ENCODE measurements around the gene HCN3. TPM values are rescaled to one million over a fixed set of nuclear protein-coding genes. Genes with fewer than 3 reads are reported as not detected.
A peak's percentile ranks its signal among the peaks of the same experiment; 100 is the strongest.

Gene HCN3
- polyA plus RNA-seq, 1 experiment = 1.5 TPM

DNA sequence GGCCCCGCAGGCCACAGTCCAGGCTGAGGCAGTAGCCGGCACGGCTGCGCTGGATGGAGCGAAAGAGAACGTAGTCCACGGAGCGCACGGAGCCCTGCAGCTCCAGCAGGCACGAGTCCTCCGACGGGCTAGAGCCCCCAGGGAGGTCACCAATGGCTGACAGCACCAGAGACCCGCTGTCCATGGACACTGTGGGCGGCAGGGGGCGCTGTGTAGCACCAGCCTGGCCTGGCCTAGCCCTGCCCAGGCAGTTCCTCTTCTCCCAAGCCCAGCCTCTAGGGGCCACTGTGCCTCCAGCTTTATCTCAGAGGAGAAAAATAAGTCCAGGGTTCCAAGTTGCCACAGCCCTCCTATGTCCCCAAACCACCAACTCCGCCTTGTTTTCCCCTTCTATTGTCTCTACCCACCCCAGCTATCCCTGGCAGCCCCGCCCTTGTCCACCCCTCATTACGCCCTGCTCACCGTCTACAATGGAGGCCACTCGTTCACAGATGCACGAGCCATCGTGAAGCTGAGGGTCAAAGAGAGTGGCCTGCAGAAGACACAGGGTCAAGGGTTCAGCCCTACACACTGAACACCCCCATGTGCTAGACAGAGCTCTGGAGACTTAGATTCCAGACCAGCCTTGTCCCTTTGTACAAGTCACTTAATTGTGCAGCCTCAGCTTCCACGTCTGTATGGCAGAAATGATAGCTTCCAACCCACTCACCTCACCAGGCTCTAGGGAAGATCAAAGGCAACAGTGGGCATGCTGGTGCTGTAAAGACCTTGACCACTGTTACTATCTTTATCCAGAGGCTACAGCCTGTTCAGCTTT is 26.4 kb upstream of the HCN3 start:
- DNase-seq (ENCODE audit: low read depth, low spot score) = peak; percentile 81
- no peaks in the 10 kb centered on the region; the same call in 1 of the 2 replicates for H3K9me3 ChIP-seq (ENCODE audit: control insufficient read depth, insufficient read depth, low read length)
- TF ChIP-seq, protein P1, sequence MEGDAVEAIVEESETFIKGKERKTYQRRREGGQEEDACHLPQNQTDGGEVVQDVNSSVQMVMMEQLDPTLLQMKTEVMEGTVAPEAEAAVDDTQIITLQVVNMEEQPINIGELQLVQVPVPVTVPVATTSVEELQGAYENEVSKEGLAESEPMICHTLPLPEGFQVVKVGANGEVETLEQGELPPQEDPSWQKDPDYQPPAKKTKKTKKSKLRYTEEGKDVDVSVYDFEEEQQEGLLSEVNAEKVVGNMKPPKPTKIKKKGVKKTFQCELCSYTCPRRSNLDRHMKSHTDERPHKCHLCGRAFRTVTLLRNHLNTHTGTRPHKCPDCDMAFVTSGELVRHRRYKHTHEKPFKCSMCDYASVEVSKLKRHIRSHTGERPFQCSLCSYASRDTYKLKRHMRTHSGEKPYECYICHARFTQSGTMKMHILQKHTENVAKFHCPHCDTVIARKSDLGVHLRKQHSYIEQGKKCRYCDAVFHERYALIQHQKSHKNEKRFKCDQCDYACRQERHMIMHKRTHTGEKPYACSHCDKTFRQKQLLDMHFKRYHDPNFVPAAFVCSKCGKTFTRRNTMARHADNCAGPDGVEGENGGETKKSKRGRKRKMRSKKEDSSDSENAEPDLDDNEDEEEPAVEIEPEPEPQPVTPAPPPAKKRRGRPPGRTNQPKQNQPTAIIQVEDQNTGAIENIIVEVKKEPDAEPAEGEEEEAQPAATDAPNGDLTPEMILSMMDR (IDR thresholded peaks at IDR 0.05; ENCODE audit: low read depth, low read length) = peak; percentile 99
- CTCF ChIA-PET = interaction anchor here (0.5 to 5.7 kb wide), 59 partner anchors 9 to 1076 kb away, joined by 3 to 62 read pairs (median 6); partner anchors contain the start of genes CLK2, FDPS, HCN3 and KRTCAP2
- H3K27me3 ChIP-seq (ENCODE audit: control insufficient read depth, insufficient read depth, low read length) = no peaks in the 10 kb centered on the region
- 0 out of 2 replicates have a peak overlapping the region, but pooled peaks have one; percentile 10 for H3K4me3 ChIP-seq (ENCODE audit: low read depth, low read length)
- POLR2A ChIA-PET = interaction anchor here (1.0 to 3.0 kb wide), 5 partner anchors 11 to 57 kb away, joined by 3 to 18 read pairs (median 5); partner anchors contain the start of genes CLK2, FDPS and SCAMP3
- no peak overlapping the region for H3K27ac ChIP-seq (ENCODE audit: low read depth, low read length)

DNA sequence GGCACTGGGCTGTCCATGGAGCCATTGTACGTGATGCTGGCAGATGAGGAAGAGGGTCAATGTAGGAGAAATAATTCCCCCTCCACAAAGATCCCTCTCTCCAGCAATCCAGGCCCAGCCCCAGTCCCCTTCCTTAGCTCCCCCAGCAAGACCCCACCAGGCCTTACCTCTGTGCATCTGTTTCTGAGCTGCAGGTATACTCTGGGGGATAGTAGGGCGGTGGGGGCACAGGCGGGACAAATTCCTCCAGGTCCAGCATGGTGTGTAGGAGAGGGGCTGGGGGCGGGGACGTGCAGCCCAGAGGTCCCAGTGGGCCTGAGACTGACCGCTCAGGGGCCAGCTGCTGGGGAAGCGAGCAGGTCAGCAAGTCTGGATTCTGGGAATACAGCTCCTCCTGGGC is 25.7 kb upstream of the HCN3 start:
- H3K4me3 ChIP-seq (ENCODE audit: low read depth, low read length) = no peak overlapping the region
- no peaks in the 10 kb centered on the region for H3K27me3 ChIP-seq (ENCODE audit: control insufficient read depth, insufficient read depth, low read length)
- H3K27ac ChIP-seq (ENCODE audit: low read depth, low read length) = no peak overlapping the region
- ChIA-PET POLR2A (interaction anchor here (1.2 to 3.0 kb wide), 3 partner anchors 10 to 56 kb away, joined by 5 to 18 read pairs (median 5); partner anchors contain the start of genes CLK2, FDPS and SCAMP3), CTCF (interaction anchor here (0.5 to 5.7 kb wide), 42 partner anchors 9 to 1076 kb away, joined by 3 to 62 read pairs (median 8); partner anchors contain the start of genes CLK2, FDPS, HCN3 and KRTCAP2)
- DNase-seq (ENCODE audit: low read depth, low spot score) = no peak
- TF ChIP-seq, protein P1 (IDR thresholded peaks at IDR 0.05; ENCODE audit: low read depth, low read length) = no peak
- no peaks in the 10 kb centered on the region; the same call in 1 of the 2 replicates for H3K9me3 ChIP-seq (ENCODE audit: control insufficient read depth, insufficient read depth, low read length)

DNA sequence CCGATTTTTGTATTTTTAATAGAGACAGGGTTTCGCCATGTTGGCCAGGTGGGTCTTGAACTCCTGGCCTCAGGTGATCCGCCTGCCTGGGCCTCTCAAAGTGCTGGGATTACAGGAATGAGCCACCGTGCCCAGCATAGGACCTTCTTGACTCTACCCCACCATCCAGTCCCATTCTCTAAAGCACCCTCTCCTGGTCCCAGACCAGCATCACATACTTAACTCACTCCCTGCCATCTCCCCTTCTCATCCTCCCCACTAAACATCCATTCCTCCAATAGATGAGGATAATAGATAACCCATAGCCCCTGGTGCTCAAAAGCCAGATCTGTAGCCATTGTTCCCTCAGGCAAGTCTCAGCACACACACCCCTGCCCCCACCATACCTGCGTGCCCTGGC is 24.1 kb upstream of the HCN3 start:
- ChIA-PET CTCF (interaction anchor here (1.2 kb wide), 2 partner anchors 24 to 80 kb away, joined by 3 read pairs; partner anchors contain the start of gene KRTCAP2), POLR2A (interaction anchor here (0.5 kb wide), 1 partner anchor 54 kb away, joined by 4 read pairs; no protein-coding TSS in a partner anchor)
- H3K27ac ChIP-seq (ENCODE audit: low read depth, low read length) = no peak overlapping the region
- peak overlapping the region; percentile 77 for H3K4me3 ChIP-seq (ENCODE audit: low read depth, low read length)
- no peak for DNase-seq (ENCODE audit: low read depth, low spot score)
- TF ChIP-seq, protein P1 (IDR thresholded peaks at IDR 0.05; ENCODE audit: low read depth, low read length) = no peak
- H3K9me3 ChIP-seq (ENCODE audit: control insufficient read depth, insufficient read depth, low read length) = no peaks in the 10 kb centered on the region; the same call in 1 of the 2 replicates
- no peaks in the 10 kb centered on the region for H3K27me3 ChIP-seq (ENCODE audit: control insufficient read depth, insufficient read depth, low read length)

DNA sequence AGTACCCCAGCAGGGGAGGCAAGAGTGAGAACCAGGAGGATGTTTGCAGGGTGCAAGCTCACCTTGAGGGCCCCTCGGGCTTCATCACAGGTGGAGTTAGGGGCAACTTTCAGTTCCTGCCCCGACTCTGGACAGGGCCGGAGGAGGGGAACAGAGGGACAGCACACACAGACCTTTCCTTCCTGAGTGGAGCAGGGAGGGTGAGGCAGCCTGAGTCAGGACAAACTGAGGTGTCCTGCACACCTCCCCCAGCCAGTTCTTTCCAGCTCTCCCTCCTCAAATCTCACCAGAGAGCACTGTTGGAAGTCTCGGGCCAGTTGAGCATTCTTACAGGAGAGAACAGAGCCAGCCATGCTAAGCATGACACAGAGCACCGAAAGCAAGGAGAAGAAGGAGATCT is 23.5 kb upstream of the HCN3 start:
- ChIA-PET CTCF (interaction anchor here (0.6 to 1.2 kb wide), 3 partner anchors 23 to 338 kb away, joined by 3 read pairs; partner anchors contain the start of gene KRTCAP2), POLR2A (interaction anchor here (0.5 kb wide), 1 partner anchor 55 kb away, joined by 4 read pairs; no protein-coding TSS in a partner anchor)
- Histone ChIP-seq H3K9me3 (ENCODE audit: control insufficient read depth, insufficient read depth, low read length) (no peaks in the 10 kb centered on the region; the same call in 1 of the 2 replicates), H3K27me3 (ENCODE audit: control insufficient read depth, insufficient read depth, low read length) (no peaks in the 10 kb centered on the region), H3K4me3 (ENCODE audit: low read depth, low read length) (peak overlapping the region; percentile 77), H3K27ac (ENCODE audit: low read depth, low read length) (no peak overlapping the region)
- DNase-seq (ENCODE audit: low read depth, low spot score) = no peak
- TF ChIP-seq, protein P1 (IDR thresholded peaks at IDR 0.05; ENCODE audit: low read depth, low read length) = no peak
